Mesendoderm (in vitro differentiated cells): Measurements from ENCODE around the gene NAXE.
"Not testable (repeated sequence)": the region's sequence is repeated elsewhere in the genome, so short reads cannot be mapped to it uniquely, and the experiment has no call there.

Experiments used
- DNase-seq: peaks from one replicate; pipeline ENCODE4 v3.0.0; 2013
- H2AK5ac ChIP-seq: 2 replicates; pipeline ENCODE4 v1.6.1; 2013; ENCODE audit warnings: low read length, inconsistent platforms
- H2BK120ac ChIP-seq: 2 replicates; pipeline ENCODE4 v1.6.1; 2013; ENCODE audit warnings: low read depth, mild to moderate bottlenecking, low read length, moderate library complexity, mixed read lengths
- H2BK15ac ChIP-seq: replicated peaks from 2 replicates; pipeline ENCODE4 v1.6.1; 2013; ENCODE audit warnings: low read depth, mild to moderate bottlenecking, moderate library complexity
- H2BK5ac ChIP-seq: 2 replicates; pipeline ENCODE4 v1.6.1; 2013; ENCODE audit warnings: low read length, inconsistent platforms
- H3K18ac ChIP-seq: 2 replicates; pipeline ENCODE4 v1.6.1; 2013; ENCODE audit warnings: mild to moderate bottlenecking, low read length, mixed read lengths
- H3K23ac ChIP-seq: one replicate; pipeline ENCODE4 v1.6.1; 2013; ENCODE audit warnings: low read length
- H3K27ac ChIP-seq: 2 replicates; pipeline ENCODE4 v1.5.1; 2013; ENCODE audit warnings: low read depth, mild to moderate bottlenecking, inconsistent platforms, low read length, moderate library complexity
- H3K27me3 ChIP-seq: 2 replicates; pipeline ENCODE4 v1.6.1; 2013; ENCODE audit warnings: low read length, control low read depth, mild to moderate bottlenecking, inconsistent platforms; ENCODE audit not compliant: insufficient read depth, poor library complexity
- H3K36me3 ChIP-seq: 2 replicates; pipeline ENCODE4 v1.6.1; 2013; ENCODE audit warnings: low read length, inconsistent platforms; ENCODE audit not compliant: control insufficient read depth, insufficient read depth
- H3K4ac ChIP-seq: one replicate; pipeline ENCODE4 v1.6.1; 2013; ENCODE audit warnings: low read depth, mild to moderate bottlenecking, low read length, moderate library complexity
- H3K4me1 ChIP-seq: 2 replicates; pipeline ENCODE4 v1.6.1; 2013; ENCODE audit warnings: low read depth, low read length, inconsistent platforms; ENCODE audit not compliant: control insufficient read depth
- H3K4me2 ChIP-seq: 2 replicates; pipeline ENCODE4 v1.6.1; 2013; ENCODE audit warnings: low read length
- H3K4me3 ChIP-seq: 2 replicates; pipeline ENCODE4 v1.5.1; 2013; ENCODE audit warnings: mild to moderate bottlenecking, low read length
- H3K56ac ChIP-seq: one replicate; pipeline ENCODE4 v1.6.1; 2013; ENCODE audit warnings: low read length
- H3K79me1 ChIP-seq: 2 replicates; pipeline ENCODE4 v1.6.1; 2013; ENCODE audit warnings: low read length, inconsistent platforms
- H3K79me2 ChIP-seq: 2 replicates; pipeline ENCODE4 v1.6.1; 2013; ENCODE audit warnings: mild to moderate bottlenecking, low read length; ENCODE audit not compliant: control insufficient read depth, insufficient read depth
- H3K9ac ChIP-seq: 2 replicates; pipeline ENCODE4 v1.6.1; 2013; ENCODE audit warnings: low read length, inconsistent platforms
- H4K5ac ChIP-seq: one replicate; pipeline ENCODE4 v1.6.1; 2013; ENCODE audit warnings: low read length
- H4K8ac ChIP-seq: one replicate; pipeline ENCODE4 v1.6.1; 2013; ENCODE audit warnings: low read depth, mild to moderate bottlenecking, control low read depth, low read length, moderate library complexity
- WGBS: extraction: QIAGEN DNeasy Blood & Tissue Kit; methylation state at CpG from one replicate; pipeline ENCODE4 v1.1.7; 2013; ENCODE audit warnings: low lambda C conversion rate, missing lambda C conversion rate; ENCODE audit not compliant: insufficient coverage; ENCODE audit errors: extremely low coverage; 5-methylcytosine and 5-hydroxymethylcytosine counted together

NAXE gene

DNA sequence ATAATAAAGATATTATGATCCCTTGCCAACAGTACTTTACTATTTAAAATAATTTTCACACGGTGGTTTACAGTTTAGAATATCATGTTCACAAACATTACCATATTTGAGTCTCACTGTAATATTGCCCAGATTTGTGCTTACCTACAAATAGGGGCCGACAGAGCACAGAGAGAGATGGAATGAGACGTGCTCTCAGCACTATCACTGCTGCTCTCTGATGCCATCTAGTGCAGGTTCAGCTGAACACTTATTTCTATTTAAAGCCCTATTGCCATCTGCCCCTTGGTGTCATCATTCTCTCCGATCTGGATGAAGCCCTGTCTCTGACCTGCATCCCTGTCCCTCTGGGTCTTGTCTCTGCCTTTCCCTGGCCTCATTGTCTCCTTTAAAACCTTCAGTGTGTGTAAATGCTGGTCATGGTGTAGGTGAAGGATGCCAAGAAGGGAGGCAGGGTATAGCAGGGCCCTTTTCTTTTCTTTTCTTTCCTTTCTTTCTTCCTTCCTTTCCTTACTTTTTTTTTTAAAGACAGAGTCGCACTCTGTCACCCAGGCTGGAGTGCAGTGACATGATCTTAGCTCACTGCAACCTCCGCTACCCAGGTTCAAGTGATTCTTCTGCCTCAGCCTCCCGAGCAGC lies 16.6 kb downstream of the NAXE start:
- H4K8ac ChIP-seq: no peak overlapping the region
- H2BK120ac ChIP-seq: no peak overlapping the region
- no CpG with 5 or more reads among the region's 7 CpGs for WGBS
- H2BK5ac ChIP-seq: no peak overlapping the region
- H3K9ac ChIP-seq: no peak overlapping the region
- H3K4me1 ChIP-seq: no peaks in the 10 kb centered on the region
- no peak overlapping the region for H2AK5ac ChIP-seq
- H3K4me3 ChIP-seq: no peak overlapping the region
- H3K23ac ChIP-seq: no peak overlapping the region
- no peak overlapping the region for H3K27ac ChIP-seq
- H3K4me2 ChIP-seq: no peak overlapping the region
- no peak overlapping the region for H2BK15ac ChIP-seq
- H3K56ac ChIP-seq: no peak overlapping the region
- no peaks in the 10 kb centered on the region for H3K27me3 ChIP-seq
- H3K79me2 ChIP-seq: no peaks in the 10 kb centered on the region
- no peak overlapping the region for H4K5ac ChIP-seq
- no peaks in the 10 kb centered on the region for H3K36me3 ChIP-seq
- peak; percentile 90 for DNase-seq
- H3K18ac ChIP-seq: no peak overlapping the region
- H3K79me1 ChIP-seq: no peaks in the 10 kb centered on the region
- no peak overlapping the region for H3K4ac ChIP-seq

DNA sequence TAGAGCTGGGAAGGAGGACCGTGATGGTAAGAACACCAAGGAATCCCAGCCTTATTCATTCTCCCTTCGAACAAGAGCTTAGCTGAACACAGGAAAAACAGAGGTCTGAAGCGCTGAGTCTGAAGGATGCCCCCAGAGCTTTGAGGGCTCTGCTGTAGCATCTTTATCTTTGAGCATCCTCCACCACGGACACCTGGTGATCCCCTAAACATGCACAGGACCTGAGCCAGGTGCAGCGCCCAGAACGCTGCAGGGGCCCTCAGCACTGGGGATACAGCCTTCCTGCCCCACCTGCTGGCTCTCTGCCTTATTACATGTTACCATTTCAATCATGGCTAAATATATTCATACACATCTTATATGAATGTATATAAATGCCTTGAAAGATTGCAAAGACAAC lies 17.4 kb downstream of the NAXE start:
- DNase-seq: no peak
- Histone ChIP-seq H3K18ac (no peak overlapping the region), H3K27me3 (no peaks in the 10 kb centered on the region), H3K4me2 (no peak overlapping the region), H3K56ac (no peak overlapping the region), H4K5ac (no peak overlapping the region), H3K4ac (no peak overlapping the region), H4K8ac (no peak overlapping the region), H2BK5ac (no peak overlapping the region), H2BK15ac (no peak overlapping the region), H3K79me1 (no peaks in the 10 kb centered on the region), H2AK5ac (no peak overlapping the region), H3K9ac (no peak overlapping the region), H3K4me3 (no peak overlapping the region), H3K4me1 (no peaks in the 10 kb centered on the region), H2BK120ac (no peak overlapping the region), H3K79me2 (no peaks in the 10 kb centered on the region), H3K23ac (no peak overlapping the region), H3K27ac (no peak overlapping the region), H3K36me3 (no peaks in the 10 kb centered on the region)
- WGBS: no CpG with 5 or more reads among the region's 6 CpGs

DNA sequence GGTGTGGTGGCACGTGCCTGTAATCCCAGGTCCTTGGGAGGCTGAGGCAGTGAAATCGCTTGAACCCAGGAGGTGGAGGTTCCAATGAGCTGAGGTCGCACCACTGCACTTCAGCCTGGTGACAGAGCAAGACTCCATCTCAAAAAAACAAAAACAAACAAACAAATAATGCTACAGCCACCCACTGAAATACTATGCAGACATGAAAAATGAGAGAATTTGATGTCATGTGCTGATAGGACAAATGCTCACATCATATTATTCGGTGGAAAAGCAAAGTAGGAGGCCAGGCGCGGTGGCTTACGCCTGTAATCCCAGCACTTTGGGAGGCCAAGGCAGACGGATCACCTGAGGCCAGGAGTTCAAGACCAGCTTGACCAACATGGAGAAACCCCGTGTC lies 18.5 kb downstream of the NAXE start:
- H3K36me3 ChIP-seq, H3K27me3 ChIP-seq, H4K8ac ChIP-seq, H2AK5ac ChIP-seq, H3K18ac ChIP-seq, H3K79me1 ChIP-seq, H3K27ac ChIP-seq, H3K9ac ChIP-seq, H3K4me3 ChIP-seq, H3K4ac ChIP-seq, H2BK5ac ChIP-seq, DNase-seq, H2BK120ac ChIP-seq, H4K5ac ChIP-seq, H3K4me1 ChIP-seq, H3K79me2 ChIP-seq, H2BK15ac ChIP-seq, H3K23ac ChIP-seq, H3K4me2 ChIP-seq, H3K56ac ChIP-seq: not testable (repeated sequence)
- no CpG with 5 or more reads among the region's 9 CpGs for WGBS

DNA sequence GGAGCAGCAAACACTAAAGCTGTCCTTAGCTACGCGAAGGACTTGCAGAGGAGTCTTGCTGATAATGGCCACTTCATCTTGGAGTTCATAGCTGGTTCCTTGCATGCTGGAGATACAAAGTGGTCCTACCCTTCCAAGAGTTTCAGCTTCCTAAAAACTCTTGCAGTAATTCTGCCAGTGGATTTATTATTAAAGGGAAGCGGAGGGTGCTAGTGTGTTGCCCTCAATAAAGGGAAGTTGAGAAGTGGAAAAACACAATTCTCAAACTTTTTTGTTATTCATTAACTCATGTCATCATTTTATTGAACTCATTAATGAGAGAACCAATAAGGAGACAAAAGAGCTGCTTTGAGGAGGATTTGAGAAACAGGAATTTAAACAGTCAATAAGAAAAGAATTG lies 21.1 kb downstream of the NAXE start:
- Histone ChIP-seq H3K9ac (no peak overlapping the region), H3K79me1 (no peaks in the 10 kb centered on the region), H4K5ac (no peak overlapping the region), H3K23ac (no peak overlapping the region), H3K27me3 (no peaks in the 10 kb centered on the region), H3K4me2 (no peak overlapping the region), H2BK5ac (no peak overlapping the region), H3K4ac (no peak overlapping the region), H3K79me2 (no peaks in the 10 kb centered on the region), H3K4me1 (no peaks in the 10 kb centered on the region), H4K8ac (no peak overlapping the region), H3K56ac (no peak overlapping the region), H3K4me3 (no peak overlapping the region), H2BK120ac (no peak overlapping the region), H3K27ac (no peak overlapping the region), H3K36me3 (no peaks in the 10 kb centered on the region), H3K18ac (no peak overlapping the region), H2AK5ac (no peak overlapping the region), H2BK15ac (no peak overlapping the region)
- no peak for DNase-seq
- WGBS: no CpG with 5 or more reads among the region's 3 CpGs

DNA sequence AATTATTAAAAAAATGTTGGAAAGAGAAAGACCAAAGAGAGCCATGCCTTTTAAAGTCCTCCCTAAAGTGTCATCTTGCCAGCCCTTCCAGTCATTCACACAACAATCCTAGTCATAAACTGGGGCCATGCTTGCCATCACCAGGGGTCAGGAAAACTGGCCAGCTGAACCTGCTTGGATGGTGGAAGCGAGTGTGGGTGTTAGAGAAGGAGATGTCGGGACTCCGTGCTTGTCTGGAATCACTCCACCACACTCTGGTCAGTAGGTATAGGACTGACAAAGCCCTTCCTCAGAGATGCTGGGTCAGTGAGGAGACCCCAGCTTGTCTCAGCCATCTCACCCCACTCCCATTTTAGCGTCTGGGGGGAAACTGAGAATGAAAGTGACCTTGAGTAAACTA lies 24.4 kb downstream of the NAXE start:
- Histone ChIP-seq H2BK15ac (no peak overlapping the region), H3K4me1 (no peaks in the 10 kb centered on the region), H3K36me3 (no peaks in the 10 kb centered on the region), H3K18ac (no peak overlapping the region), H3K9ac (no peak overlapping the region), H3K79me1 (no peaks in the 10 kb centered on the region), H2BK5ac (no peak overlapping the region), H3K4me2 (no peak overlapping the region), H3K4ac (no peak overlapping the region), H3K27ac (no peak overlapping the region), H3K4me3 (no peak overlapping the region), H3K27me3 (peaks cover 2% of the 10 kb centered on the region), H2BK120ac (no peak overlapping the region), H3K79me2 (no peaks in the 10 kb centered on the region), H4K8ac (no peak overlapping the region), H3K56ac (no peak overlapping the region), H2AK5ac (no peak overlapping the region), H4K5ac (no peak overlapping the region), H3K23ac (no peak overlapping the region)
- no CpG with 5 or more reads among the region's 4 CpGs for WGBS
- DNase-seq: no peak

DNA sequence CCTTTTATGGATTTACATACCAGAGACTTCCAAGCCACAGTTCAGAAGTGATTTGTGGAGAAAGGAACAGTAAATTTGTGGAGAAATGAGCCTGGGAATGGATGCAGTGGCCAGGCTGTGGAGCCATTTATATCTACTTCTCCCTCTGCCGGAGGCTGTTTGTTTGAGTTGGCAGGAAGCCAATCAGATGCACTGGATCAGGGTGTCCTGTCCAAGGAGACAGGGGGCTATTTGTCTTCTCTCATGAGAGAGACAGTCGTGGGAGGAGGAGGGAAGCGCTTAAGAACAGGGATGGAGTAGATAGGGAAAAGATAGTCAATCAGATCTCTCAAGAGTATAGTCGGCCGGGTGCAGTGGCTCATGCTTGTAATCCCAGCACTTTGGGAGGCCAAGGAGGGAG lies 24.9 kb downstream of the NAXE start:
- Histone ChIP-seq H3K9ac (no peak overlapping the region), H3K23ac (no peak overlapping the region), H3K18ac (no peak overlapping the region), H3K56ac (no peak overlapping the region), H3K4me3 (no peak overlapping the region), H3K36me3 (no peaks in the 10 kb centered on the region), H4K8ac (no peak overlapping the region), H3K4me2 (no peak overlapping the region), H3K27ac (no peak overlapping the region), H2BK120ac (no peak overlapping the region), H2AK5ac (no peak overlapping the region), H3K79me2 (no peaks in the 10 kb centered on the region), H2BK15ac (no peak overlapping the region), H3K4me1 (no peaks in the 10 kb centered on the region), H4K5ac (no peak overlapping the region), H2BK5ac (no peak overlapping the region), H3K79me1 (no peaks in the 10 kb centered on the region), H3K4ac (no peak overlapping the region), H3K27me3 (peaks cover 2% of the 10 kb centered on the region)
- WGBS: no CpG with 5 or more reads among the region's 5 CpGs
- DNase-seq: peak; percentile 11
